Upper lobe of right lung (tissue), 1 donor: ENCODE data around the gene SERTAD3. TPM values are rescaled to one million over a fixed set of nuclear protein-coding genes. Genes with fewer than 3 reads are reported as not detected.
A peak's percentile ranks its signal among the peaks of the same experiment; 100 is the strongest.
"Not testable (repeated sequence)": the region's sequence is repeated elsewhere in the genome, so short reads cannot be mapped to it uniquely, and the experiment has no call there.

Experiments
- ATAC-seq: fragments of 200-7000 bp; cut with Tn5 transposase; one replicate; pipeline ENCODE4 v1.9.1; 2020; ENCODE audit warnings: mild to moderate bottlenecking, moderate library complexity
- DNase-seq: peaks from one replicate; pipeline ENCODE4 v3.0.0-alpha.2; 2020
- H3K27ac ChIP-seq: fragments of 200-600 bp; one replicate; pipeline ENCODE4 v1.8.0; 2022
- H3K27me3 ChIP-seq: fragments of 200-600 bp; one replicate; pipeline ENCODE4 v1.8.0; 2022; ENCODE audit warnings: mild to moderate bottlenecking
- H3K36me3 ChIP-seq: fragments of 200-600 bp; one replicate; pipeline ENCODE4 v1.8.0; 2022
- H3K4me1 ChIP-seq: fragments of 200-600 bp; one replicate; pipeline ENCODE4 v1.8.0; 2022
- H3K4me3 ChIP-seq: fragments of 200-600 bp; one replicate; pipeline ENCODE4 v1.8.0; 2022; ENCODE audit warnings: mild to moderate bottlenecking
- H3K9me3 ChIP-seq: fragments of 200-600 bp; one replicate; pipeline ENCODE4 v1.8.0; 2022
- CTCF ChIP-seq: fragments of 200-600 bp; IDR thresholded peaks from one replicate; pipeline ENCODE4 v1.8.0; 2022; ENCODE audit warnings: antibody characterized with exemption
- intact Hi-C: fragments of 100-400 bp; cut with DNase I; formaldehyde crosslinking; loops from one replicate; pipeline ENCODE4 v1.11.0; 2022
- total RNA-seq: library from RNA; stranded (reverse); fragmentation: NEBNext Ultra II Directional; extraction: Animal tissue kit (Norgen Biotek cat#: 25700); gene quantifications from one replicate; pipeline ENCODE4 v1.2.1, GENCODE V29; 2021
- donor health status: DM: no; HTN: yes; CAD: no; lungs with severe emphysema.

Gene SERTAD3
- total RNA-seq, 1 donor from 2014 or later, result 32.6 TPM

- Histone ChIP-seq H3K4me3 (no peak overlapping the region), H3K36me3 (peaks cover 19% of the 10 kb centered on the region), H3K27me3 (no peaks in the 10 kb centered on the region), H3K9me3 (no peaks in the 10 kb centered on the region), H3K4me1 (peaks cover 22% of the 10 kb centered on the region), H3K27ac (no peak overlapping the region)
- no peak for ATAC-seq
- TF ChIP-seq CTCF, result no peak
- intact Hi-C loops, result no loop called here
- no peak for DNase-seq
Measured at GRCh38 chr19:40438284-40438683, 5.9 kb downstream of the SERTAD3 start.

GRCh38 chr19:40433391-40434216, 10.5 kb downstream of the SERTAD3 start:
- DNase-seq, result peak; percentile 96
- peak overlapping the region; percentile 57 for H3K4me3 ChIP-seq
- peak overlapping the region; percentile 95 for H3K27ac ChIP-seq
- no peaks in the 10 kb centered on the region for H3K36me3 ChIP-seq
- ATAC-seq, result peak; percentile 99
- no peaks in the 10 kb centered on the region for H3K27me3 ChIP-seq
- H3K9me3 ChIP-seq, result no peaks in the 10 kb centered on the region
- no peak for TF ChIP-seq CTCF
- intact Hi-C loops, result no loop called here
- peaks cover 21% of the 10 kb centered on the region for H3K4me1 ChIP-seq

- peak overlapping the region; percentile 57 for H3K4me3 ChIP-seq
- ATAC-seq, H3K36me3 ChIP-seq, intact Hi-C loops, DNase-seq, H3K27me3 ChIP-seq, H3K9me3 ChIP-seq: not testable (repeated sequence)
- H3K27ac ChIP-seq, result peak overlapping the region; percentile 95
- peaks cover 21% of the 10 kb centered on the region for H3K4me1 ChIP-seq
Measured at GRCh38 chr19:40432760-40433159, 11.4 kb downstream of the SERTAD3 start.

GRCh38 chr19:40431698-40432097, 12.4 kb downstream of the SERTAD3 start:
- ATAC-seq (no peak), DNase-seq (no peak)
- Histone ChIP-seq H3K27me3 (no peaks in the 10 kb centered on the region), H3K4me1 (peaks cover 21% of the 10 kb centered on the region), H3K9me3 (no peaks in the 10 kb centered on the region), H3K27ac (peak overlapping the region; percentile 95), H3K4me3 (no peak overlapping the region), H3K36me3 (no peaks in the 10 kb centered on the region)
- no peak for TF ChIP-seq CTCF
- intact Hi-C loops, result no loop called here

GRCh38 chr19:40430242-40430641, 13.9 kb downstream of the SERTAD3 start:
- ATAC-seq, intact Hi-C loops: not testable (repeated sequence)

GRCh38 chr19:40428197-40428596, 15.9 kb downstream of the SERTAD3 start:
- H3K36me3 ChIP-seq, H3K27ac ChIP-seq, DNase-seq, H3K9me3 ChIP-seq, H3K4me3 ChIP-seq, ATAC-seq, H3K27me3 ChIP-seq, intact Hi-C loops: not testable (repeated sequence)
- H3K4me1 ChIP-seq, result peaks cover 30% of the 10 kb centered on the region

More at GRCh38 chr19:40430242-40430641, 13.9 kb downstream of the SERTAD3 start:
- not testable (repeated sequence) for H3K4me3 ChIP-seq, H3K27ac ChIP-seq, DNase-seq, H3K36me3 ChIP-seq, H3K9me3 ChIP-seq, H3K27me3 ChIP-seq
- peaks cover 25% of the 10 kb centered on the region for H3K4me1 ChIP-seq

- peaks cover 13% of the 10 kb centered on the region for H3K36me3 ChIP-seq
- peak; percentile 93 for ATAC-seq
- peak; percentile 100 for DNase-seq
- H3K4me1 ChIP-seq, result peaks cover 36% of the 10 kb centered on the region
- peak within 1 kb of the TSS; percentile 98 for H3K27ac ChIP-seq
- intact Hi-C loops, result no loop called here
- H3K9me3 ChIP-seq, result no peaks in the 10 kb centered on the region
- no peaks in the 10 kb centered on the region for H3K27me3 ChIP-seq
- TF ChIP-seq CTCF, result peak; percentile 75
- H3K4me3 ChIP-seq, result peak within 1 kb of the TSS; percentile 60
Measured at GRCh38 chr19:40425450-40426287, 18.5 kb downstream of the SERTAD3 start, which contains the start of gene SERTAD1. SERTAD1 (minus strand) TSS chr19:40425992; CDS start chr19:40423546, 2,446 bp downstream.
